Neural cell (in vitro differentiated cells): ENCODE measurements around the gene FAM131B. TPM values are rescaled to one million over a fixed set of nuclear protein-coding genes. Genes with fewer than 3 reads are reported as not detected.

ENCODE experiments used
- H2AFZ ChIP-seq: fragments of 200-600, 300-800 bp; sonication (generic), shearing (Covaris generic); 2 replicates; pipeline ENCODE4 v1.6.0; 2014; ENCODE audit warnings: low read depth, mild to moderate bottlenecking, antibody characterized with exemption, low read length, moderate library complexity
- H3F3A ChIP-seq: fragments of 200-600 bp; shearing (Covaris generic); 2 replicates; pipeline ENCODE4 v1.6.1; 2016; ENCODE audit warnings: mild to moderate bottlenecking, moderate library complexity, mixed read lengths, antibody characterized with exemption, low read length; ENCODE audit not compliant: insufficient read depth, poor library complexity, severe bottlenecking
- H3K27ac ChIP-seq: fragments of 200-600, 300-800 bp; sonication (generic), shearing (Covaris generic); 2 replicates; pipeline ENCODE4 v1.5.1; 2014; ENCODE audit warnings: mild to moderate bottlenecking, low read length, moderate library complexity
- H3K27me3 ChIP-seq: fragments of 300-800, 200-600 bp; sonication (generic), shearing (Covaris generic); 2 replicates; pipeline ENCODE4 v1.6.0; 2014; ENCODE audit warnings: mild to moderate bottlenecking, low read depth, low read length, moderate library complexity; ENCODE audit not compliant: insufficient read depth
- H3K36me3 ChIP-seq: fragments of 300-800, 200-600 bp; sonication (generic), shearing (Covaris generic); 2 replicates; pipeline ENCODE4 v1.5.1; 2014; ENCODE audit warnings: mild to moderate bottlenecking, antibody characterized with exemption, low read length, moderate library complexity; ENCODE audit not compliant: insufficient read depth
- H3K4me2 ChIP-seq: fragments of 300-800, 200-600 bp; sonication (generic), shearing (Covaris generic); 2 replicates; pipeline ENCODE4 v1.6.0; 2014; ENCODE audit warnings: mild to moderate bottlenecking, low read length
- H3K4me3 ChIP-seq: fragments of 300-800, 200-600 bp; sonication (generic), shearing (Covaris generic); 2 replicates; pipeline ENCODE4 v1.5.1; 2014; ENCODE audit warnings: mild to moderate bottlenecking, low read length, moderate library complexity
- H3K79me2 ChIP-seq: fragments of 200-600 bp; shearing (Covaris generic); replicated peaks from 2 replicates; pipeline ENCODE4 v1.6.0; 2014; ENCODE audit warnings: mild to moderate bottlenecking, low read length, moderate library complexity; ENCODE audit not compliant: insufficient read depth
- H3K9ac ChIP-seq: fragments of 300-800, 200-600 bp; sonication (generic), shearing (Covaris generic); 2 replicates; pipeline ENCODE4 v1.6.1; 2016; ENCODE audit warnings: mild to moderate bottlenecking, low read length, mixed read lengths
- H3K9me2 ChIP-seq: fragments of 200-600 bp; shearing (Covaris generic); 2 replicates; pipeline ENCODE4 v1.6.1; 2016; ENCODE audit warnings: mild to moderate bottlenecking, low read length, mixed read lengths; ENCODE audit not compliant: insufficient read depth
- H3K9me3 ChIP-seq: fragments of 200-600, 300-800 bp; sonication (generic), shearing (Covaris generic); 2 replicates; pipeline ENCODE4 v1.6.1; 2016; ENCODE audit warnings: mild to moderate bottlenecking, mixed run types, low read length, moderate library complexity, mixed read lengths
- H4K20me1 ChIP-seq: fragments of 200-600 bp; shearing (Covaris generic); 2 replicates; pipeline ENCODE4 v1.6.1; 2016; ENCODE audit warnings: mild to moderate bottlenecking, mixed run types; ENCODE audit not compliant: insufficient read depth
- CTCF ChIP-seq: fragments of 450-650 bp; IDR thresholded peaks from 2 replicates; pipeline ENCODE4 v1.5.1; 2014; ENCODE audit warnings: antibody characterized with exemption, mild to moderate bottlenecking, moderate library complexity; ENCODE audit not compliant: poor library complexity, severe bottlenecking
- EP300 ChIP-seq: fragments of 450-650 bp; conservative IDR thresholded peaks from 2 replicates; pipeline ENCODE4 v1.6.1; 2014; ENCODE audit warnings: antibody characterized with exemption, mild to moderate bottlenecking, moderate library complexity; ENCODE audit not compliant: poor library complexity, severe bottlenecking
- EZH2 ChIP-seq: fragments of 200-600, 300-800 bp; shearing (Covaris generic), sonication (generic); IDR thresholded peaks from 2 replicates; pipeline ENCODE4 v1.6.1; 2014; ENCODE audit warnings: antibody characterized with exemption, low read length, borderline replicate concordance, mild to moderate bottlenecking; ENCODE audit not compliant: insufficient read depth, poor library complexity, severe bottlenecking
- MXI1 ChIP-seq: fragments of 450-650 bp; conservative IDR thresholded peaks from 2 replicates; pipeline ENCODE4 v1.6.1; 2014; ENCODE audit warnings: antibody characterized with exemption, mild to moderate bottlenecking; ENCODE audit not compliant: poor library complexity, severe bottlenecking
- POLR2AphosphoS5 ChIP-seq: IDR thresholded peaks from 2 replicates; pipeline ENCODE4 v1.6.1; 2012
- RAD21 ChIP-seq: fragments of 450-650 bp; conservative IDR thresholded peaks from 2 replicates; pipeline ENCODE4 v1.6.1; 2014; ENCODE audit warnings: antibody characterized with exemption, mild to moderate bottlenecking, moderate library complexity
- REST ChIP-seq: IDR thresholded peaks from 2 replicates; pipeline ENCODE4 v1.6.1; 2012; ENCODE audit warnings: borderline replicate concordance
- SMC3 ChIP-seq: fragments of 450-650 bp; conservative IDR thresholded peaks from 2 replicates; pipeline ENCODE4 v1.6.1; 2014; ENCODE audit warnings: antibody characterized with exemption, mild to moderate bottlenecking, moderate library complexity; ENCODE audit not compliant: poor library complexity
- TAF1 ChIP-seq: IDR thresholded peaks from 2 replicates; pipeline ENCODE4 v1.6.1; 2012; ENCODE audit warnings: low read depth
- polyA plus RNA-seq: library from polyadenylated mRNA; depleted of rRNA; stranded (reverse); fragments of >200 nt; gene quantifications from 2 replicates; pipeline ENCODE4 v1.2.3, GENCODE V29; 2014

Gene FAM131B
- polyA plus RNA-seq, 1 donor from 2014 or later = 45.9 TPM

- no peak overlapping the region for H2AFZ ChIP-seq
- no peak overlapping the region for H3K4me2 ChIP-seq
These were observed 13.0 kb upstream of the FAM131B start for GRCh38 chr7:143375298-143376034.

GRCh38 chr7:143374561-143374960 is 12.0 kb upstream of the FAM131B start:
- Histone ChIP-seq H3F3A (no peaks in the 10 kb centered on the region), H3K27me3 (no peaks in the 10 kb centered on the region), H3K9me2 (no peaks in the 10 kb centered on the region), H3K9ac (no peak overlapping the region), H3K4me2 (no peak overlapping the region), H2AFZ (no peak overlapping the region), H3K36me3 (no peaks in the 10 kb centered on the region), H3K9me3 (no peaks in the 10 kb centered on the region), H3K4me3 (no peak overlapping the region), H3K27ac (no peak overlapping the region), H4K20me1 (no peaks in the 10 kb centered on the region), H3K79me2 (no peaks in the 10 kb centered on the region)
- TF ChIP-seq REST (no peak), EP300 (no peak), POLR2AphosphoS5 (no peak), CTCF (no peak), SMC3 (no peak)

More at GRCh38 chr7:143375298-143376034, 13.0 kb upstream of the FAM131B start:
- H3K9ac ChIP-seq = no peak overlapping the region
- H3K27ac ChIP-seq = no peak overlapping the region
- no peaks in the 10 kb centered on the region for H3K9me3 ChIP-seq
- no peaks in the 10 kb centered on the region for H3K79me2 ChIP-seq
- H3K36me3 ChIP-seq = no peaks in the 10 kb centered on the region
- H3F3A ChIP-seq = no peaks in the 10 kb centered on the region
- no peaks in the 10 kb centered on the region for H3K27me3 ChIP-seq
- TF ChIP-seq MXI1 = no peak
- no peak for TF ChIP-seq POLR2AphosphoS5
- TF ChIP-seq CTCF = no peak
- no peak for TF ChIP-seq REST
- TF ChIP-seq EZH2 = no peak
- TF ChIP-seq EP300 = no peak
- no peak for TF ChIP-seq TAF1
- TF ChIP-seq SMC3 = no peak
- TF ChIP-seq RAD21 = no peak
- H4K20me1 ChIP-seq = no peaks in the 10 kb centered on the region
- H3K9me2 ChIP-seq = no peaks in the 10 kb centered on the region
- no peak overlapping the region for H3K4me3 ChIP-seq
